H1 (cell line): ENCODE data around the gene CBLB. TPM values are rescaled to one million over a fixed set of nuclear protein-coding genes. Genes with fewer than 3 reads are reported as not detected.

ENCODE experiments used
- CTCF ChIA-PET: fragments of 300-600 bp; sonication (Branson Sonifier 250); formaldehyde crosslinking; loops from one replicate; lab custom pipeline; 2021; ENCODE audit not compliant: partially characterized antibody; lab: Charles Lee
- POLR2A ChIA-PET: fragments of 300-600 bp; sonication (Branson Sonifier 250); formaldehyde crosslinking; loops from one replicate; lab custom pipeline; 2021; ENCODE audit warnings: inconsistent platforms; ENCODE audit not compliant: partially characterized antibody; lab: Charles Lee
- DNase-seq, 2 experiments: peaks; one replicate each; pipeline versions ENCODE4 v3.0.0 to v3.0.0-alpha.2; 2010 to 2022; ENCODE audit warnings: low spot score in 2 of 2, low read depth in 1 of 2, mixed read lengths in 1 of 2
- FAIRE-seq: peaks from 2 replicates; lab custom pipeline; 2011; peaks lifted over from hg19 to GRCh38; lab: Jason Lieb, UNC
- H2AFZ ChIP-seq: 2 replicates; pipeline ENCODE4 v1.8.1; 2012; ENCODE audit warnings: low read length, inconsistent platforms
- H2AK5ac ChIP-seq: 2 replicates; pipeline ENCODE4 v1.6.1; 2013; ENCODE audit warnings: low read depth, low read length
- H2BK120ac ChIP-seq: replicated peaks from 2 replicates; pipeline ENCODE3; 2013; ENCODE audit warnings: low read depth, low read length, inconsistent platforms
- H2BK12ac ChIP-seq: 2 replicates; pipeline ENCODE4 v1.6.1; 2013; ENCODE audit warnings: low read depth, low read length
- H2BK15ac ChIP-seq: 2 replicates; pipeline ENCODE4 v1.6.1; 2013; ENCODE audit warnings: low read length
- H2BK20ac ChIP-seq: 2 replicates; pipeline ENCODE4 v1.6.1; 2013; ENCODE audit warnings: low read length
- H2BK5ac ChIP-seq: 2 replicates; pipeline ENCODE4 v1.6.1; 2013; ENCODE audit warnings: low read depth, low read length
- H3K14ac ChIP-seq: 2 replicates; pipeline ENCODE4 v1.6.1; 2013; ENCODE audit warnings: inconsistent platforms; ENCODE audit not compliant: insufficient read length
- H3K18ac ChIP-seq: 2 replicates; pipeline ENCODE4 v1.6.1; 2013; ENCODE audit warnings: low read length; ENCODE audit errors: extremely low read depth
- H3K23ac ChIP-seq: 2 replicates; pipeline ENCODE4 v1.6.1; 2013; ENCODE audit warnings: inconsistent platforms; ENCODE audit not compliant: insufficient read length
- H3K23me2 ChIP-seq: 2 replicates; pipeline ENCODE4 v1.6.1; 2013; ENCODE audit warnings: low read depth, low read length
- H3K27ac ChIP-seq: 2 replicates; pipeline ENCODE4 v1.6.1; 2011; ENCODE audit warnings: low read depth, low read length, inconsistent platforms
- H3K27me3 ChIP-seq, 4 experiments: replicated peaks in 1 of 4; 1 replicate in 1 of 4; 2 replicates in 3 of 4; pipeline versions ENCODE4 v1.6.1 to v1.8.1; 2011 to 2013; ENCODE audit warnings: low read length in 3 of 4, mild to moderate bottlenecking in 3 of 4, inconsistent platforms in 2 of 4, mixed read lengths in 2 of 4, moderate library complexity in 1 of 4; ENCODE audit not compliant: control insufficient read depth in 3 of 4, insufficient read depth in 3 of 4; ENCODE audit errors: extremely low read depth in 1 of 4
- H3K36me3 ChIP-seq, 4 experiments: 2 replicates each; pipeline versions ENCODE4 v1.6.1 to v1.8.1; 2011 to 2013; ENCODE audit warnings: mild to moderate bottlenecking in 4 of 4, low read length in 3 of 4, moderate library complexity in 2 of 4, control low read depth in 1 of 4, inconsistent platforms in 1 of 4; ENCODE audit not compliant: insufficient read depth in 4 of 4, control insufficient read depth in 2 of 4
- H3K4ac ChIP-seq: replicated peaks from 2 replicates; pipeline ENCODE3; 2013; ENCODE audit warnings: low read length, low read depth, mixed read lengths, inconsistent platforms; ENCODE audit not compliant: insufficient read length
- H3K4me1 ChIP-seq, 4 experiments: replicated peaks in 1 of 4; 1 replicate in 1 of 4; 2 replicates in 3 of 4; pipeline versions ENCODE4 v1.6.1 to v1.8.1; 2011 to 2013; ENCODE audit warnings: low read length in 3 of 4, inconsistent platforms in 2 of 4, mixed read lengths in 1 of 4; ENCODE audit not compliant: insufficient read depth in 4 of 4, control insufficient read depth in 3 of 4
- H3K4me2 ChIP-seq, 2 experiments: 2 replicates each; pipeline versions ENCODE4 v1.6.1 to v1.8.1; 2011 to 2013; ENCODE audit warnings: low read depth in 2 of 2, low read length in 2 of 2, control low read depth in 1 of 2, inconsistent platforms in 1 of 2, mild to moderate bottlenecking in 1 of 2; ENCODE audit not compliant: insufficient read depth in 1 of 2
- H3K4me3 ChIP-seq, 4 experiments: fragments of 200-600, 300-600 bp in 1 of 4; sonication (generic), shearing (Covaris generic), sonication (Bioruptor Twin) in 1 of 4; 2 replicates each; pipeline versions ENCODE4 v1.5.1 to v1.8.1; 2011 to 2016; ENCODE audit warnings: low read length in 4 of 4, low read depth in 3 of 4, control low read depth in 2 of 4, inconsistent platforms in 2 of 4, mild to moderate bottlenecking in 2 of 4, mixed read lengths in 1 of 4, moderate library complexity in 1 of 4; ENCODE audit not compliant: insufficient read depth in 2 of 4; ENCODE audit errors: extremely low read depth in 1 of 4
- H3K56ac ChIP-seq: replicated peaks from 2 replicates; pipeline ENCODE3; 2013; ENCODE audit warnings: low read depth, mild to moderate bottlenecking, mixed read lengths, low read length, inconsistent platforms; ENCODE audit not compliant: insufficient read length
- H3K79me1 ChIP-seq: 2 replicates; pipeline ENCODE4 v1.6.1; 2013; ENCODE audit warnings: low read depth, low read length, control low read depth
- H3K79me2 ChIP-seq, 2 experiments: 2 replicates each; pipeline versions ENCODE4 v1.6.1 to v1.8.1; 2012 to 2013; ENCODE audit warnings: low read length in 2 of 2, mild to moderate bottlenecking in 2 of 2, inconsistent platforms in 1 of 2; ENCODE audit not compliant: insufficient read depth in 2 of 2, control insufficient read depth in 1 of 2
- H3K9ac ChIP-seq, 4 experiments: replicated peaks in 1 of 4; 1 replicate in 1 of 4; 2 replicates in 3 of 4; pipeline versions ENCODE4 v1.6.1 to v1.8.1; 2011 to 2013; ENCODE audit warnings: low read depth in 3 of 4, low read length in 3 of 4, control low read depth in 2 of 4, mild to moderate bottlenecking in 2 of 4, moderate library complexity in 2 of 4, inconsistent platforms in 1 of 4; ENCODE audit errors: extremely low read depth in 1 of 4
- H3K9me3 ChIP-seq, 2 experiments: 2 replicates each; pipeline versions ENCODE4 v1.6.1 to v1.8.1; 2012 to 2013; ENCODE audit warnings: mild to moderate bottlenecking in 2 of 2, moderate library complexity in 2 of 2, control low read depth in 1 of 2, inconsistent platforms in 1 of 2, low read depth in 1 of 2, low read length in 1 of 2, mixed read lengths in 1 of 2; ENCODE audit not compliant: insufficient read depth in 2 of 2
- H4K20me1 ChIP-seq, 2 experiments: replicated peaks in 1 of 2; 2 replicates each; pipeline versions ENCODE3 to v1.8.1; 2011 to 2013; ENCODE audit warnings: inconsistent platforms in 2 of 2, low read length in 2 of 2, mild to moderate bottlenecking in 1 of 2; ENCODE audit not compliant: insufficient read depth in 2 of 2, control insufficient read depth in 1 of 2
- H4K5ac ChIP-seq: 2 replicates; pipeline ENCODE4 v1.6.1; 2013; ENCODE audit warnings: low read length, low read depth, mixed read lengths, inconsistent platforms; ENCODE audit not compliant: insufficient read length
- H4K8ac ChIP-seq: 2 replicates; pipeline ENCODE4 v1.8.0; 2013; ENCODE audit warnings: mild to moderate bottlenecking, moderate library complexity, low read length, inconsistent platforms; ENCODE audit not compliant: insufficient read depth; ENCODE audit errors: extremely low read depth
- H4K91ac ChIP-seq: replicated peaks from 2 replicates; pipeline ENCODE3; 2013; ENCODE audit warnings: low read length, mixed read lengths, inconsistent platforms; ENCODE audit not compliant: insufficient read length
- ASH2L ChIP-seq: fragments of 200-600, 300-600 bp; sonication (generic); IDR thresholded peaks from one replicate; pipeline ENCODE4 v1.7.1; 2017; ENCODE audit warnings: low read length
- CBX8 ChIP-seq: fragments of 300-800, 300-1000 bp; sonication (generic); IDR thresholded peaks from 2 replicates; pipeline ENCODE4 v1.7.1; 2016; ENCODE audit warnings: low read depth, low read length, borderline replicate concordance
- EP300 ChIP-seq, 2 experiments: IDR thresholded peaks; 1 replicate in 1 of 2; 2 replicates in 1 of 2; pipeline ENCODE4 v1.6.1; 2011 to 2012; ENCODE audit warnings: low read depth in 2 of 2, low read length in 2 of 2, mild to moderate bottlenecking in 2 of 2, borderline replicate concordance in 1 of 2, inconsistent platforms in 1 of 2, moderate library complexity in 1 of 2
- PHF8 ChIP-seq: fragments of 200-600 bp; sonication (generic); conservative IDR thresholded peaks from 2 replicates; pipeline ENCODE4 v1.7.1; 2012; ENCODE audit warnings: low read depth, mild to moderate bottlenecking, inconsistent platforms, low read length, moderate library complexity
- POLR2A ChIP-seq, 2 experiments: IDR thresholded peaks; 1 replicate in 1 of 2; 2 replicates in 1 of 2; pipeline ENCODE4 v1.6.1; 2011; ENCODE audit warnings: low read depth in 2 of 2, low read length in 2 of 2, mild to moderate bottlenecking in 2 of 2; ENCODE audit errors: control extremely low read depth in 1 of 2
- SUZ12 ChIP-seq: fragments of 200-600 bp; sonication (generic); IDR thresholded peaks from 2 replicates; pipeline ENCODE4 v1.6.1; 2012; ENCODE audit warnings: mild to moderate bottlenecking, inconsistent platforms, low read length, moderate library complexity, mixed read lengths
- TCF12 ChIP-seq: IDR thresholded peaks from 2 replicates; pipeline ENCODE4 v1.6.1; 2011; ENCODE audit warnings: low read depth, mild to moderate bottlenecking, low read length
- WGBS, 2 experiments: shearing (Covaris generic) in 1 of 2; methylation state at CpG; one replicate each; pipeline versions ENCODE4 v1.1.6 to v1.1.7; 2013 to 2015; ENCODE audit warnings: low lambda C conversion rate in 2 of 2, mixed read lengths in 2 of 2, inconsistent platforms in 1 of 2, low coverage in 1 of 2, missing lambda C conversion rate in 1 of 2; ENCODE audit not compliant: insufficient replicate concordance in 2 of 2, insufficient coverage in 1 of 2, insufficient read length in 1 of 2; ENCODE audit errors: extremely low coverage in 1 of 2, missing lambda C conversion rate in 1 of 2; 5-methylcytosine and 5-hydroxymethylcytosine counted together
- polyA plus RNA-seq, 7 experiments: library from polyadenylated mRNA; depleted of rRNA in 3 of 7; stranded (reverse) in 5 of 7; unstranded in 2 of 7; fragments of >200 nt in 5 of 7; fragments of 200-250 nt in 2 of 7; gene quantifications; 1 replicate in 5 of 7; 2 replicates in 1 of 7; 4 replicates in 1 of 7; pipeline versions ENCODE4 v1.2.1 to v1.2.3, GENCODE V29; 2011 to 2013; ENCODE audit warnings: missing spikeins in 2 of 7, mixed read lengths in 2 of 7
- total RNA-seq: library from RNA; stranded (reverse); fragmentation: NEBNext Ultra II Directional; extraction: Animal tissue kit (Norgen Biotek cat#: 25700); gene quantifications from 2 replicates; pipeline ENCODE4 v1.2.1, GENCODE V29; 2021

Gene CBLB
- total and polyA plus RNA-seq, 2 of the 8 experiments (the other 6 are each of a cell fraction or from before 2014, with no cell fraction given) = 14.5 to 26.0 TPM

DNA sequence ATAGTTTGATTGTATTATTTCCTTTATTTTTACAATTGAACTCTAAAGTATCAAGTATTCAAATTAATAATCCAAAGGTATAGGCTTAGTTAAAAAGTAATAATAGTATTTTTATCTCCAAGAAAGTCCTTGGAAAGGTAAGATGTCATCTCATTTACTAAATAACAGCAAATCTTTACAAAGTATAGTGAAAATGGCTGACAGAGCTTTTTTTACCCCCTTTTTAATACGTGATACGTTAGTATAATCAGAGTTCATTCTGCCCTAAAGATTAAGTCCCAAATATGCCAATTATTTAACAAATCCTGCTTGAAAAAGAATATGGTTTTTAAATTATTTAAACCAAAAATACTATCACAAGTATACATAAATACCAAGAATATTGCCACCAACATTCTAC lies 12.2 kb downstream of the CBLB start:
- Histone ChIP-seq H3K79me1 (no peaks in the 10 kb centered on the region; the same call in 1 of the 2 replicates), H3K36me3 (peaks cover 0 to 39% (median 0%) of the 10 kb centered on the region in 4 experiments; a peak in 4 of 8 replicates), H4K20me1 (no peaks in the 10 kb centered on the region), H2BK20ac (no peak overlapping the region), H3K23ac (no peak overlapping the region), H3K14ac (no peak overlapping the region), H2AK5ac (no peak overlapping the region), H2BK15ac (no peak overlapping the region), H3K56ac (no peak overlapping the region), H3K23me2 (peaks cover 2% of the 10 kb centered on the region; the same call in 1 of the 2 replicates), H3K18ac (no peak overlapping the region), H3K9me3 (no peaks in the 10 kb centered on the region), H4K5ac (no peak overlapping the region), H2BK12ac (no peak overlapping the region), H3K4me1 (no peaks in the 10 kb centered on the region; a peak in 1 of 7 replicates), H3K9ac (no peak overlapping the region), H3K27me3 (no peaks in the 10 kb centered on the region), H3K4me3 (no peak overlapping the region), H3K27ac (no peak overlapping the region), H3K79me2 (peaks cover 0 to 43% of the 10 kb centered on the region in 2 experiments; a peak in 2 of 4 replicates), H2BK5ac (no peak overlapping the region), H3K4ac (no peak overlapping the region), H3K4me2 (no peak overlapping the region), H2BK120ac (no peak overlapping the region), H4K91ac (no peak overlapping the region), H2AFZ (no peak overlapping the region), H4K8ac (no peak overlapping the region)
- TF ChIP-seq PHF8 = no peak
- no peak for TF ChIP-seq TCF12
- TF ChIP-seq EP300 (IDR thresholded peaks at IDR 0.05; ENCODE audit: borderline replicate concordance in 1 of 2, low read depth in 2 of 2, low read length in 2 of 2) = no peak
- no peak for TF ChIP-seq CBX8
- TF ChIP-seq SUZ12 = no peak
- TF ChIP-seq POLR2A (IDR thresholded peaks at IDR 0.05; ENCODE audit: control extremely low read depth in 1 of 2, low read depth in 2 of 2, low read length in 2 of 2) = no peak
- TF ChIP-seq ASH2L = no peak
- CTCF ChIA-PET = no interaction called here
- POLR2A ChIA-PET = no interaction called here
- WGBS, 2 experiments = 92% methylated on average over 2 of the region's 2 CpGs; no CpG with 5 or more reads in 1 of the 2 experiments
- FAIRE-seq (no peak), DNase-seq (no peak)
